HG03108 (cell line): ENCODE measurements around the gene MLANA.
A peak's percentile ranks its signal among the peaks of the same experiment; 100 is the strongest.

Source experiments
- ATAC-seq: cut with Tn5 transposase; IDR thresholded peaks from one replicate; pipeline ENCODE4 v1.9.1; 2021; ENCODE audit warnings: moderate library complexity; ENCODE audit not compliant: unreplicated experiment

The MLANA gene

DNA sequence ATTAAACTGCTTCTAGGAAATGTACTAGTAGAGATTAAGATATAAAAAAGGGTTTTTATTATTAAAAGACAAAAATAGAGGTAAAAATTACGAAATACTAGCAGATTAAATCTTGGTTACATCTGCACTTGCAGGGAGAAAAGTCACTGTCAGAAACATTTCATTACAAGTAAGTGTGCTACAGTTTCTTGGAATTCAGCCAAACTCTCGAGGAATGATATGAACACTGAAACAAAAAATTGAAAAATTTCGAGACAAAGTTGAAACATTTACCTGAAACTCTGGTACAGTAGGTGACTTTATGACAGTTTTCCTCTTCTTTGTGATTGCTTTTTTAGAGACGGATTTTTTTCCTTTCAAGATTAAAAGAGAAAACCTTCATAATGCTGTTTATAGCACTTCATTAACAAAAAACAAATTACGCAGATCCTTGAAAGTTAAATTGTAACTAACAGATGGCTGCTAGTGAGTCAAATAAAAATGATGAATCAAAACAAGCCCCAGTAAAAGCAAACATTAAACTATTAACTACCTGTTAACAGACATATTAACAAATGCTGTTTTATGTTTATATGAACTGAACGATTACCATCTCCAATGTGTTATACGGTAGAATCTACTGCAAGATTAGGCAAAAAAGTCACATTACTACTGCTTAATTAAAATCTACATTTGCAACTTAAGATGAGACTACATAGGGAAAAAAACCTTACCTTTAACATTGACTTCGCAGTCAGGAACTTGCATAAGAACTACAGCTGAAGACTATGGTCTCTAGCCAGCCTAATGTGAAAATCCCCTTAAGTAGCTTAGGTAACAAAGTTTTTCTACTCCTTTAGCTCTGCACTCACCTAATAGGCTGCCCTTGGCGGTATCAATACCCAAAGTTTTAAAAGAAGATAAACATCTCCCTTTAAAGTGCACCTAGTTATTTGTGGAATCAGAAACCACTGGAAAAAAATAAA lies 63.3 kb downstream of the MLANA start:
- no peak for ATAC-seq

DNA sequence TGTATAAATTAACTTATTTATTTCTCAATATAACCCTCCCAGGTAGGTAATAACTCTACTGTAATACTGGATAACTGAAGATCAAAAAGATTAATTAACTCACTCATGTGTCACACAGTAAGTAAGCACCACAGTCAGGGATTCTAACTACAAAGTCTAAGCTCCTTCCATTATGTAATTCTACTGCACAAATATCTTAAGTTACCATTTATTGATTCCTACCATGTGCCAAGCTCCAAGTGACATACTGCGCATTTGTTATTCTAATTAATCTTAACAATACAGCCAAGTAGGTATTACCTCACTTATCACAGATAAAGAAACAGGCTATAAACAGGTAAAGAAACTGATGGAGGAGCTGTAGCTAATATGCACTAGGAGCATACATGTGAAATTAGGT lies 66.5 kb downstream of the MLANA start:
- no peak for ATAC-seq

DNA sequence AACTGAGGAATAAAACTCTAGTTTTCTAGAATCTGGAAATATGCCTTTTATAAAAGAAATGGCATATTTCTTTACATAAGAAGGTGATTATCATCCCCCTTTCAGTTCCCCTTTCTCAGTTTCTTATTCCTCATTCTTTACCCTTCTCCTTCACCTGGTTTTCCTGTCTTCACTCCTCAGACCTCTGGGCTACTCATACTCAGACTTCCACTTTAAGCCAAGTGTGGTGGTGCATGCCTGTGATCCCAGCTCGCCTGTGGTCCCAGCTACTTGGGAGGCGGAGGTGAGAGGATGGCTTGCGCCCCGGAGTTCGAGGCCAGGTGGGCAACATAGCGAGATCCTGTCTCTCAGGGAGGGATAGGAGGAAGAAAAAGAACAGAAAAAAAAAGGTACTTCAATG lies 67.6 kb downstream of the MLANA start:
- ATAC-seq, result peak; percentile 47
